H1 (cell line): ENCODE data around the gene RPP25L.

Experiments
- EZH2 ChIP-seq: fragments of 200-600 bp; sonication (generic); IDR thresholded peaks from 2 replicates; pipeline ENCODE4 v1.7.1; 2012; ENCODE audit warnings: low read depth, mild to moderate bottlenecking, moderate library complexity, low read length, inconsistent platforms; ENCODE audit not compliant: severe bottlenecking
- POLR2A ChIP-seq, 2 experiments: IDR thresholded peaks; 1 replicate in 1 of 2; 2 replicates in 1 of 2; pipeline ENCODE4 v1.6.1; 2011; ENCODE audit warnings: low read depth in 2 of 2, low read length in 2 of 2, mild to moderate bottlenecking in 2 of 2; ENCODE audit errors: control extremely low read depth in 1 of 2
- TF ChIP-seq, protein P1 (sequence below): IDR thresholded peaks from 2 replicates; pipeline ENCODE4 v1.6.1; 2012; ENCODE audit warnings: inconsistent platforms
- TF ChIP-seq, protein P2 (sequence below), 3 experiments: IDR thresholded peaks; 1 replicate in 2 of 3; 2 replicates in 1 of 3; pipeline versions ENCODE4 v1.5.1 to v1.6.1; 2011; ENCODE audit warnings: low read length in 3 of 3, mild to moderate bottlenecking in 3 of 3, inconsistent platforms in 2 of 3, low read depth in 1 of 3, moderate library complexity in 1 of 3; ENCODE audit not compliant: insufficient read depth in 1 of 3; ENCODE audit errors: control extremely low read depth in 1 of 3

DNA sequence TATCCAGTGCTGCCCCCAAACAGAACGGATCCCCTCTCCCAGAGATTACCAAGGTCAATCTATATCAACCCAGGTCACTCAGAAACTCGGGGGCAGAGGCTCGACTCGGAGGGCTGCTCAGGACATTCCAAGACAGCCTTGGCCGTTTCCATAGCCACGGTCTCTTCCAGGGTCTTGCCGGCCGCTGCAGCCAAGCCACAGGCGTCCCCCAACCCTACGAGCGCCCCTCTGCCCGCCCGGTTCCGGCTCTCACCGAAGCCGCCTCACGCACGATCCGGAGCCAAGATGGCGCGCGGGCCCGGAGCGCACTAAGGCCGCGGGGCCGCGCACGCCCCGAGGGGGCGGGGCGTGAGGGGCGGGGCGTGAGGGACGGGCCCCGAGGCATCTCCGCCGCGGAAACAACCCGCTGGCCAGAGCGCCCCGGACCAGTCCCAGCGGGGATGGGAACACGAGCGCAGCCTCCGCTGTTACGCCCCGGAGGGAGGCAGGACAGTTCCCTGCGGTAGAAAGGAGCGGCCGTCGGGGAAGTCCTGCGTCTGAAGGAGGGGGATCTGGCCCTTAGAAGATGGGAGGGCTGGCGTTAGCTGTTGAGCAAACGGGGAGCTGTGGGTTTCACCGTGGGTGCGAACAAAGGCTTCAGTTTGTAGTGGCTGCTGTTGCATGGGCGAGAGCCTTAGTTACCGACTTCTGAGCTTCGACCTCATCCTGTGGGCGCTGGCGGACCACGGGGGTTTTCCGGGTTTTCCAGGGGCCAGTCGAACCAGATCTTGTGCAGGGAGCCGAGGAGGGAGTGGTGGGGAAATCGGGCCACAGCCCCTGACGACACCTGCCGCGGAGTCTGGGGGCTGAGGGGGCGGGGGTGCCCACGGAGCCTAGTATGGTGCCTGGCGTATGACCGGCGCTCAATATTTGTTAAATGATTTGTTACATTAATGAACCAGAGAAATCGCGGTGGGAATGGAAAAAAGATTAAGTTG is at the start of gene RPP25L:
- TF ChIP-seq, protein P1, sequence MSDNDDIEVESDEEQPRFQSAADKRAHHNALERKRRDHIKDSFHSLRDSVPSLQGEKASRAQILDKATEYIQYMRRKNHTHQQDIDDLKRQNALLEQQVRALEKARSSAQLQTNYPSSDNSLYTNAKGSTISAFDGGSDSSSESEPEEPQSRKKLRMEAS: peak; percentile 57
- TF ChIP-seq, protein P2, sequence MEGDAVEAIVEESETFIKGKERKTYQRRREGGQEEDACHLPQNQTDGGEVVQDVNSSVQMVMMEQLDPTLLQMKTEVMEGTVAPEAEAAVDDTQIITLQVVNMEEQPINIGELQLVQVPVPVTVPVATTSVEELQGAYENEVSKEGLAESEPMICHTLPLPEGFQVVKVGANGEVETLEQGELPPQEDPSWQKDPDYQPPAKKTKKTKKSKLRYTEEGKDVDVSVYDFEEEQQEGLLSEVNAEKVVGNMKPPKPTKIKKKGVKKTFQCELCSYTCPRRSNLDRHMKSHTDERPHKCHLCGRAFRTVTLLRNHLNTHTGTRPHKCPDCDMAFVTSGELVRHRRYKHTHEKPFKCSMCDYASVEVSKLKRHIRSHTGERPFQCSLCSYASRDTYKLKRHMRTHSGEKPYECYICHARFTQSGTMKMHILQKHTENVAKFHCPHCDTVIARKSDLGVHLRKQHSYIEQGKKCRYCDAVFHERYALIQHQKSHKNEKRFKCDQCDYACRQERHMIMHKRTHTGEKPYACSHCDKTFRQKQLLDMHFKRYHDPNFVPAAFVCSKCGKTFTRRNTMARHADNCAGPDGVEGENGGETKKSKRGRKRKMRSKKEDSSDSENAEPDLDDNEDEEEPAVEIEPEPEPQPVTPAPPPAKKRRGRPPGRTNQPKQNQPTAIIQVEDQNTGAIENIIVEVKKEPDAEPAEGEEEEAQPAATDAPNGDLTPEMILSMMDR (IDR thresholded peaks at IDR 0.05; ENCODE audit: control extremely low read depth in 1 of 3, insufficient read depth in 1 of 3, low read depth in 1 of 3, low read length in 3 of 3): peak in 1 of 3 experiments; percentile 3; a peak in 1 of 4 replicates
- TF ChIP-seq POLR2A (IDR thresholded peaks at IDR 0.05; ENCODE audit: control extremely low read depth in 1 of 2, low read depth in 2 of 2, low read length in 2 of 2): peak in 1 of 2 experiments; percentile 44; a peak in 1 of 3 replicates
- no peak for TF ChIP-seq EZH2
